NCI-H526 (cell line): Measurements from ENCODE around the gene ACOT6.
"Not testable (repeated sequence)": the region's sequence is repeated elsewhere in the genome, so short reads cannot be mapped to it uniquely, and the experiment has no call there.

Source experiments
- DNase-seq, 2 experiments: peaks; one replicate each; lab custom pipeline; 2025; lab: John Stamatoyannopoulos, UW

The ACOT6 gene

GRCh38 chr14:73599499-73599898 is 12.8 kb upstream of the ACOT6 start:
- no peak for DNase-seq

GRCh38 chr14:73602994-73603393 is 9.3 kb upstream of the ACOT6 start:
- DNase-seq: no peak

- DNase-seq: no peak
Measured at GRCh38 chr14:73606271-73606670, 6.0 kb upstream of the ACOT6 start.

- DNase-seq: no peak
Measured at GRCh38 chr14:73607241-73607640, 5.1 kb upstream of the ACOT6 start.

GRCh38 chr14:73610687-73611086 is 1.6 kb upstream of the ACOT6 start:
- DNase-seq: no peak

GRCh38 chr14:73613046-73613383 is 698 bp downstream of the ACOT6 start:
- no peak for DNase-seq

- no peak for DNase-seq
Measured at GRCh38 chr14:73613419-73613963, 1.2 kb downstream of the ACOT6 start.

- DNase-seq: no peak
Measured at GRCh38 chr14:73616831-73617230, 4.5 kb downstream of the ACOT6 start.

- no peak for DNase-seq
Measured at GRCh38 chr14:73619524-73619923, 7.2 kb downstream of the ACOT6 start.

- DNase-seq: no peak
Measured at GRCh38 chr14:73620268-73620667, 8.0 kb downstream of the ACOT6 start.

GRCh38 chr14:73623504-73624054 is 11.3 kb downstream of the ACOT6 start:
- no peak for DNase-seq

- DNase-seq: no peak
Measured at GRCh38 chr14:73625706-73626105, 13.4 kb downstream of the ACOT6 start.

- no peak for DNase-seq
Measured at GRCh38 chr14:73627151-73627558, 14.8 kb downstream of the ACOT6 start.

- DNase-seq: no peak
Measured at GRCh38 chr14:73630009-73630780, 17.9 kb downstream of the ACOT6 start.

- DNase-seq: peak; percentile 43 to 79
Measured at GRCh38 chr14:73633116-73634010, 21.0 kb downstream of the ACOT6 start.

GRCh38 chr14:73634011-73634833 is 21.9 kb downstream of the ACOT6 start:
- DNase-seq: peak in 1 of 2 experiments; percentile 53

- not testable (repeated sequence) for DNase-seq
Measured at GRCh38 chr14:73636355-73636754, 24.0 kb downstream of the ACOT6 start.

- DNase-seq: no peak
Measured at GRCh38 chr14:73637830-73638229, 25.5 kb downstream of the ACOT6 start.

- no peak for DNase-seq
Measured at GRCh38 chr14:73640796-73641365, 28.6 kb downstream of the ACOT6 start.

- DNase-seq: peak; percentile 85 to 96
Measured at GRCh38 chr14:73644531-73645247, 32.4 kb downstream of the ACOT6 start, which contains the start of gene DNAL1. DNAL1 (plus strand) TSS chr14:73644986; CDS start chr14:73645040, 54 bp downstream.

GRCh38 chr14:73645248-73645610 is 32.9 kb downstream of the ACOT6 start:
- DNase-seq: no peak
